K562 (cell line): ENCODE results near the gene DERL3. TPM values are rescaled to one million over a fixed set of nuclear protein-coding genes. Genes with fewer than 3 reads are reported as not detected.

ENCODE experiments used
- ATAC-seq: fragments of 200-7000 bp; cut with Tn5 transposase; 3 replicates; pipeline ENCODE4 v1.9.1; 2020; ENCODE audit warnings: moderate library complexity
- BruUV-seq: library from RNA; stranded (reverse); fragments of 400-500 nt; replicated peaks from 2 replicates; lab custom pipeline; 2021; lab: Mats Ljungman, UMichigan
- CTCF ChIA-PET: fragments of 300-600 bp; formaldehyde crosslinking; extraction: SDS; loops from one replicate; lab custom pipeline; 2021; ENCODE audit warnings: low intra/inter-chr PET ratio; lab: Yijun Ruan, JAX
- POLR2A ChIA-PET: fragments of 300-600, 350-650 bp; sonication (Branson Sonifier 250); formaldehyde crosslinking; extraction: SDS; loops from one replicate; lab custom pipeline; 2021; ENCODE audit warnings: antibody characterized with exemption, inconsistent platforms; lab: Yijun Ruan, JAX
- DNase-seq, 4 experiments: peaks; one replicate each; pipeline versions ENCODE4 v3.0.0 to v3.0.0-alpha.2; 2011 to 2018; ENCODE audit warnings: low spot score in 3 of 4, mixed read lengths in 3 of 4; ENCODE audit errors: extremely low read depth in 1 of 4
- FAIRE-seq: peaks from 2 replicates; lab custom pipeline; 2011; peaks lifted over from hg19 to GRCh38; lab: Jason Lieb, UNC
- H2AFZ ChIP-seq: 2 replicates; pipeline ENCODE4 v1.6.0; 2011; ENCODE audit warnings: low read depth, low read length, control low read depth, inconsistent platforms
- H3K27ac ChIP-seq: fragments of 200-600 bp; 3 replicates; pipeline ENCODE4 v1.8.0; 2011; ENCODE audit warnings: low read depth, mild to moderate bottlenecking, control low read depth, inconsistent platforms, low read length, moderate library complexity, mixed read lengths; ENCODE audit errors: extremely low read depth
- H3K27me3 ChIP-seq, 2 experiments: fragments of 300-600 bp in 1 of 2; 2 replicates in 1 of 2; 3 replicates in 1 of 2; pipeline versions ENCODE4 v1.6.0 to v1.8.0; 2011; ENCODE audit warnings: inconsistent platforms in 2 of 2, low read length in 2 of 2, mild to moderate bottlenecking in 1 of 2, mixed read lengths in 1 of 2, moderate library complexity in 1 of 2; ENCODE audit not compliant: control insufficient read depth in 2 of 2, insufficient read depth in 2 of 2
- H3K36me3 ChIP-seq: fragments of 300-600 bp; 3 replicates; pipeline ENCODE4 v1.8.0; 2011; ENCODE audit warnings: mild to moderate bottlenecking, low read length, inconsistent platforms; ENCODE audit not compliant: control insufficient read depth, insufficient read depth
- H3K4me1 ChIP-seq, 2 experiments: fragments of 200-600 bp in 1 of 2; replicated peaks in 1 of 2; 2 replicates in 1 of 2; 3 replicates in 1 of 2; pipeline versions ENCODE4 v1.5.1 to v1.8.0; 2011; ENCODE audit warnings: inconsistent platforms in 2 of 2, low read length in 2 of 2, mild to moderate bottlenecking in 1 of 2, mixed read lengths in 1 of 2, moderate library complexity in 1 of 2; ENCODE audit not compliant: control insufficient read depth in 2 of 2, insufficient read depth in 2 of 2
- H3K4me2 ChIP-seq: 2 replicates; pipeline ENCODE4 v1.6.1; 2011; ENCODE audit warnings: low read length, control low read depth, inconsistent platforms, mixed read lengths; ENCODE audit not compliant: insufficient read depth
- H3K4me3 ChIP-seq: fragments of 200-600 bp; sonication (generic), shearing (Covaris generic); 2 replicates; pipeline ENCODE4 v1.5.1; 2016; ENCODE audit warnings: control low read depth, inconsistent platforms
- H3K79me2 ChIP-seq: fragments of 200-600 bp; 3 replicates; pipeline ENCODE4 v1.8.0; 2011; ENCODE audit warnings: low read length, inconsistent platforms; ENCODE audit not compliant: control insufficient read depth, insufficient read depth
- H3K9ac ChIP-seq, 2 experiments: 2 replicates each; pipeline versions ENCODE4 v1.6.0 to v1.6.1; 2011; ENCODE audit warnings: low read depth in 2 of 2, low read length in 2 of 2, control low read depth in 1 of 2, inconsistent platforms in 1 of 2, mild to moderate bottlenecking in 1 of 2, mixed read lengths in 1 of 2; ENCODE audit not compliant: insufficient read depth in 1 of 2
- H3K9me1 ChIP-seq: one replicate; pipeline ENCODE4 v1.6.0; 2011; ENCODE audit warnings: inconsistent platforms, mild to moderate bottlenecking, low read length, moderate library complexity; ENCODE audit not compliant: control insufficient read depth, insufficient read depth
- H3K9me3 ChIP-seq: replicated peaks from 2 replicates; pipeline ENCODE4 v1.5.1; 2011; ENCODE audit warnings: low read depth, low read length, inconsistent platforms; ENCODE audit not compliant: control insufficient read depth, insufficient read depth
- H4K20me1 ChIP-seq: replicated peaks from 2 replicates; pipeline ENCODE4 v1.6.1; 2011; ENCODE audit warnings: low read length, inconsistent platforms, mixed read lengths; ENCODE audit not compliant: control insufficient read depth, insufficient read depth
- DIDO1 ChIP-seq: fragments of 450-650 bp; IDR thresholded peaks from 2 replicates; pipeline ENCODE4 v1.6.1; 2016; ENCODE audit warnings: low read depth, missing biosample characterization, missing genetic modification characterization
- HMBOX1 ChIP-seq: sonication (generic); IDR thresholded peaks from 2 replicates; pipeline ENCODE4 v1.6.1; 2016
- HMG20B ChIP-seq: fragments of 250-450 bp; sonication (Bioruptor Pico); IDR thresholded peaks from 2 replicates; pipeline ENCODE4 v1.5.0; 2021; ENCODE audit warnings: mild to moderate bottlenecking
- PPARD ChIP-seq: fragments of 250-450 bp; sonication (Bioruptor Pico); IDR thresholded peaks from 2 replicates; pipeline ENCODE4 v1.8.0; 2022; ENCODE audit warnings: inconsistent platforms, mild to moderate bottlenecking, moderate library complexity
- RFX1 ChIP-seq: fragments of 450-650 bp; IDR thresholded peaks from 2 replicates; pipeline ENCODE4 v1.6.1; 2016; ENCODE audit warnings: mild to moderate bottlenecking, moderate library complexity
- SMARCE1 ChIP-seq: fragments of 450-650 bp; IDR thresholded peaks from 2 replicates; pipeline ENCODE4 v1.7.1; 2016; ENCODE audit warnings: mild to moderate bottlenecking
- U2AF1 ChIP-seq: fragments of 200-400 bp; formaldehyde crosslinking; optimal IDR thresholded peaks from 2 replicates; pipeline ENCODE3; 2017; ENCODE audit warnings: mild to moderate bottlenecking, low read depth, low read length, moderate library complexity
- ZBED1 ChIP-seq: IDR thresholded peaks from 2 replicates; pipeline ENCODE4 v1.6.1; 2014
- ZNF280B ChIP-seq: fragments of 250-450 bp; sonication (Bioruptor Pico); IDR thresholded peaks from 2 replicates; pipeline ENCODE4 v1.5.1; 2021; ENCODE audit warnings: mild to moderate bottlenecking
- ZNF395 ChIP-seq: fragments of 200-800 bp; sonication (Bioruptor generic); IDR thresholded peaks from 2 replicates; pipeline ENCODE4 v1.6.1; 2017; ENCODE audit warnings: missing genetic modification characterization, missing compliant biosample characterization
- ZNF551 ChIP-seq: fragments of 250-450 bp; sonication (Bioruptor Pico); IDR thresholded peaks from 2 replicates; pipeline ENCODE4 v1.5.0; 2021; ENCODE audit warnings: mild to moderate bottlenecking, moderate library complexity
- WGBS: fragments of 100-300 bp; shearing (Covaris generic); methylation state at CpG from one replicate; pipeline ENCODE4 v1.1.6; 2016; ENCODE audit warnings: low coverage, mixed read lengths; ENCODE audit not compliant: insufficient coverage; ENCODE audit errors: missing lambda C conversion rate; 5-methylcytosine and 5-hydroxymethylcytosine counted together
- in situ Hi-C: fragments of 300-500 bp; cut with MboI; formaldehyde crosslinking; loops from 4 replicates; pipeline ENCODE4 v1.15.0; 2018; ENCODE audit warnings: inconsistent platforms, mixed read lengths
- intact Hi-C: fragments of 100-400 bp; cut with micrococcal nuclease; formaldehyde crosslinking; loops from 2 replicates; pipeline ENCODE4 v1.14.2; 2022
- polyA plus RNA-seq, 8 experiments: library from polyadenylated mRNA; depleted of rRNA in 4 of 8; stranded (reverse) in 5 of 8; unstranded in 3 of 8; fragments of >200 nt; fragmentation: Nextera tagmentation in 2 of 8; fragmentation: Illumina TruSeq in 1 of 8; extraction: Ambion mirVana in 2 of 8; extraction: Trizol in 1 of 8; gene quantifications; 2 replicates each; pipeline versions ENCODE4 v1.2.1 to v1.2.3, GENCODE V29; 2011 to 2014; ENCODE audit warnings: inconsistent platforms in 1 of 8, missing spikeins in 1 of 8
- total RNA-seq, 7 experiments: library from RNA; depleted of rRNA in 6 of 7; stranded (reverse); fragments of >200 nt in 6 of 7; fragmentation: Illumina TruSeq in 2 of 7; extraction: Trizol in 2 of 7; gene quantifications; 2 replicates each; pipeline versions ENCODE4 v1.2.1 to v1.2.3, GENCODE V29; 2011 to 2021; ENCODE audit warnings: low replicate concordance in 1 of 7

DERL3 gene
- total and polyA plus RNA-seq, 9 of the 15 experiments (the other 6 are each of a cell fraction or from before 2014, with no cell fraction given), result 1.3 to 12.4 (median 4.8) TPM

- no peak for FAIRE-seq
- no peak overlapping the region for H3K4me2 ChIP-seq
- no peaks in the 10 kb centered on the region for H3K9me3 ChIP-seq
- no TSS peak for BruUV-seq
- intact Hi-C loops, result no loop called here
- WGBS, result 67% methylated on average over 4 of the region's 4 CpGs
- TF ChIP-seq RFX1 (no peak), DIDO1 (tag) (no peak), ZNF551 (CRISPR knock-in tag) (no peak)
- TF ChIP-seq, all 486 proteins: peak for 0
- Histone ChIP-seq H3K36me3 (peaks cover 42% of the 10 kb centered on the region), H3K9me1 (no peaks in the 10 kb centered on the region), H3K4me3 (no peak overlapping the region), H3K79me2 (peaks cover 44% of the 10 kb centered on the region), H4K20me1 (peaks cover 10% of the 10 kb centered on the region), H2AFZ (no peak overlapping the region), H3K27ac (no peak overlapping the region), H3K9ac (no peak overlapping the region), H3K4me1 (peaks cover 12 to 15% of the 10 kb centered on the region in 2 experiments; a peak in 3 of 5 replicates), H3K27me3 (no peaks in the 10 kb centered on the region)
- DNase-seq (no peak), ATAC-seq (no peak)
- ChIA-PET POLR2A (interaction anchor here (0.6 to 1.3 kb wide), 4 partner anchors 9 to 1606 kb away, joined by 3 to 4 read pairs (median 3); no protein-coding TSS in a partner anchor), CTCF (no interaction called here)
- in situ Hi-C loops, result no loop called here
Measured at GRCh38 chr22:23789121-23789520, 49.7 kb downstream of the DERL3 start.

GRCh38 chr22:23787910-23788309, 50.9 kb downstream of the DERL3 start:
- H3K9me3 ChIP-seq, result no peaks in the 10 kb centered on the region
- intact Hi-C loops, result no loop called here
- peak overlapping the region; percentile 88 for H3K4me3 ChIP-seq
- FAIRE-seq (no peak), ATAC-seq (no peak), DNase-seq (no peak)
- in situ Hi-C loops, result no loop called here
- peaks cover 34% of the 10 kb centered on the region for H3K36me3 ChIP-seq
- CTCF ChIA-PET, result no interaction called here
- no peaks in the 10 kb centered on the region for H3K27me3 ChIP-seq
- H3K9ac ChIP-seq, result peak overlapping the region; percentile 42 to 96; a peak in 3 of 4 replicates
- 44% methylated on average over 2 of the region's 3 CpGs for WGBS
- peaks cover 10% of the 10 kb centered on the region for H4K20me1 ChIP-seq
- POLR2A ChIA-PET, result interaction anchor here (0.9 to 1.7 kb wide), 2 partner anchors 13 to 47 kb away, joined by 4 to 6 read pairs; no protein-coding TSS in a partner anchor
- H3K27ac ChIP-seq, result 0 out of 3 replicates have a peak overlapping the region, but pooled peaks have one; percentile 99
- peaks cover 44% of the 10 kb centered on the region for H3K79me2 ChIP-seq
- H3K9me1 ChIP-seq, result no peaks in the 10 kb centered on the region
- H2AFZ ChIP-seq, result 0 out of 2 replicates have a peak overlapping the region, but pooled peaks have one; percentile 66
- H3K4me1 ChIP-seq, result peaks cover 12 to 15% of the 10 kb centered on the region in 2 experiments; a peak in 3 of 5 replicates
- BruUV-seq, result TSS peak; percentile 57
- H3K4me2 ChIP-seq, result peak overlapping the region; percentile 96
- TF ChIP-seq SMARCE1 (no peak), ZNF395 (no peak), ZNF280B (CRISPR knock-in tag) (no peak), HMG20B (CRISPR knock-in tag) (no peak), PPARD (CRISPR knock-in tag) (no peak), ZBED1 (no peak), HMBOX1 (no peak), U2AF1 (no peak)
